Measurements from ENCODE around the gene SLC51B.
A peak's percentile ranks its signal among the peaks of the same experiment; 100 is the strongest.

The SLC51B gene

GRCh38 chr15:65079580-65079979 is 34.4 kb downstream of the SLC51B start:
- TF ChIP-seq TAF1 (IDR thresholded peaks at IDR 0.05; ENCODE audit: borderline replicate concordance, low read depth, low read length) (no peak), POLR2A (IDR thresholded peaks at IDR 0.05; ENCODE audit: low read depth, low read length) (no peak), POLR2AphosphoS5 (IDR thresholded peaks at IDR 0.05; ENCODE audit: low read depth, low read length) (no peak)
- FAIRE-seq (no peak), DNase-seq (ENCODE audit: insufficient read length) (no peak)

GRCh38 chr15:65081270-65081669 is 36.1 kb downstream of the SLC51B start:
- FAIRE-seq = no peak
- no peak for TF ChIP-seq TAF1 (IDR thresholded peaks at IDR 0.05; ENCODE audit: borderline replicate concordance, low read depth, low read length)
- no peak for TF ChIP-seq POLR2A (IDR thresholded peaks at IDR 0.05; ENCODE audit: low read depth, low read length)
- no peak for TF ChIP-seq POLR2AphosphoS5 (IDR thresholded peaks at IDR 0.05; ENCODE audit: low read depth, low read length)
- no peak for DNase-seq (ENCODE audit: insufficient read length)

GRCh38 chr15:65081758-65082157 is 36.6 kb downstream of the SLC51B start:
- FAIRE-seq = no peak
- TF ChIP-seq POLR2A (IDR thresholded peaks at IDR 0.05; ENCODE audit: low read depth, low read length) (no peak), TAF1 (IDR thresholded peaks at IDR 0.05; ENCODE audit: borderline replicate concordance, low read depth, low read length) (no peak), POLR2AphosphoS5 (IDR thresholded peaks at IDR 0.05; ENCODE audit: low read depth, low read length) (no peak)
- no peak for DNase-seq (ENCODE audit: insufficient read length)

GRCh38 chr15:65082303-65082953 is 37.2 kb downstream of the SLC51B start:
- TF ChIP-seq POLR2A (IDR thresholded peaks at IDR 0.05; ENCODE audit: low read depth, low read length) (no peak), TAF1 (IDR thresholded peaks at IDR 0.05; ENCODE audit: borderline replicate concordance, low read depth, low read length) (no peak), POLR2AphosphoS5 (IDR thresholded peaks at IDR 0.05; ENCODE audit: low read depth, low read length) (no peak)
- no peak for FAIRE-seq

GRCh38 chr15:65083262-65083701 is 38.1 kb downstream of the SLC51B start:
- DNase-seq (ENCODE audit: insufficient read length) = no peak
- FAIRE-seq = no peak
- TF ChIP-seq TAF1 (IDR thresholded peaks at IDR 0.05; ENCODE audit: borderline replicate concordance, low read depth, low read length) = no peak
- TF ChIP-seq POLR2AphosphoS5 (IDR thresholded peaks at IDR 0.05; ENCODE audit: low read depth, low read length) = no peak

More at GRCh38 chr15:65082303-65082953, 37.2 kb downstream of the SLC51B start:
- no peak for DNase-seq (ENCODE audit: insufficient read length)

- DNase-seq (ENCODE audit: insufficient read length) (no peak), FAIRE-seq (no peak)
- TF ChIP-seq POLR2A (IDR thresholded peaks at IDR 0.05; ENCODE audit: low read depth, low read length) (no peak), POLR2AphosphoS5 (IDR thresholded peaks at IDR 0.05; ENCODE audit: low read depth, low read length) (no peak), TAF1 (IDR thresholded peaks at IDR 0.05; ENCODE audit: borderline replicate concordance, low read depth, low read length) (no peak)
These were observed 39.5 kb downstream of the SLC51B start for GRCh38 chr15:65084500-65085206.

GRCh38 chr15:65085207-65085753 is 40.1 kb downstream of the SLC51B start:
- no peak for TF ChIP-seq TAF1 (IDR thresholded peaks at IDR 0.05; ENCODE audit: borderline replicate concordance, low read depth, low read length)
- no peak for TF ChIP-seq POLR2AphosphoS5 (IDR thresholded peaks at IDR 0.05; ENCODE audit: low read depth, low read length)
- no peak for TF ChIP-seq POLR2A (IDR thresholded peaks at IDR 0.05; ENCODE audit: low read depth, low read length)
- FAIRE-seq (no peak), DNase-seq (ENCODE audit: insufficient read length) (no peak)

- TF ChIP-seq TAF1 (IDR thresholded peaks at IDR 0.05; ENCODE audit: borderline replicate concordance, low read depth, low read length) (no peak), POLR2AphosphoS5 (IDR thresholded peaks at IDR 0.05; ENCODE audit: low read depth, low read length) (no peak), POLR2A (IDR thresholded peaks at IDR 0.05; ENCODE audit: low read depth, low read length) (no peak)
- FAIRE-seq (peak; percentile 77), DNase-seq (ENCODE audit: insufficient read length) (no peak)
These were observed 40.9 kb downstream of the SLC51B start for GRCh38 chr15:65085990-65086679.

- FAIRE-seq (no peak), DNase-seq (ENCODE audit: insufficient read length) (no peak)
- TF ChIP-seq TAF1 (IDR thresholded peaks at IDR 0.05; ENCODE audit: borderline replicate concordance, low read depth, low read length) (no peak), POLR2A (IDR thresholded peaks at IDR 0.05; ENCODE audit: low read depth, low read length) (no peak), POLR2AphosphoS5 (IDR thresholded peaks at IDR 0.05; ENCODE audit: low read depth, low read length) (no peak)
These were observed 41.5 kb downstream of the SLC51B start for GRCh38 chr15:65086680-65087111.

GRCh38 chr15:65087411-65087810 is 42.2 kb downstream of the SLC51B start:
- DNase-seq (ENCODE audit: insufficient read length) = no peak
- TF ChIP-seq POLR2A (IDR thresholded peaks at IDR 0.05; ENCODE audit: low read depth, low read length) (no peak), POLR2AphosphoS5 (IDR thresholded peaks at IDR 0.05; ENCODE audit: low read depth, low read length) (no peak), TAF1 (IDR thresholded peaks at IDR 0.05; ENCODE audit: borderline replicate concordance, low read depth, low read length) (no peak)
- no peak for FAIRE-seq

GRCh38 chr15:65087873-65088642 is 42.9 kb downstream of the SLC51B start:
- FAIRE-seq = no peak
- TF ChIP-seq POLR2A (IDR thresholded peaks at IDR 0.05; ENCODE audit: low read depth, low read length) = no peak
- TF ChIP-seq TAF1 (IDR thresholded peaks at IDR 0.05; ENCODE audit: borderline replicate concordance, low read depth, low read length) = no peak
- no peak for TF ChIP-seq POLR2AphosphoS5 (IDR thresholded peaks at IDR 0.05; ENCODE audit: low read depth, low read length)
- DNase-seq (ENCODE audit: insufficient read length) = no peak
